Activated CD4-positive, alpha-beta T cell treated with anti-CD3 and anti-CD28 coated beads, Interleukin-2, amount 50 U/mL, for 1 hour (primary cell): ENCODE data around the gene MRPS10.
"Not testable (repeated sequence)": the region's sequence is repeated elsewhere in the genome, so short reads cannot be mapped to it uniquely, and the experiment has no call there.

Experiments used
- DNase-seq: peaks from one replicate; pipeline ENCODE4 v3.0.0-alpha.2; 2020

The MRPS10 gene

GRCh38 chr6:42171813-42172581, 45.7 kb downstream of the MRPS10 start:
- no peak for DNase-seq

- DNase-seq: not testable (repeated sequence)
Observed at GRCh38 chr6:42169780-42170179, 47.9 kb downstream of the MRPS10 start.

GRCh38 chr6:42168650-42169049, 49.0 kb downstream of the MRPS10 start:
- DNase-seq: no peak

DNA sequence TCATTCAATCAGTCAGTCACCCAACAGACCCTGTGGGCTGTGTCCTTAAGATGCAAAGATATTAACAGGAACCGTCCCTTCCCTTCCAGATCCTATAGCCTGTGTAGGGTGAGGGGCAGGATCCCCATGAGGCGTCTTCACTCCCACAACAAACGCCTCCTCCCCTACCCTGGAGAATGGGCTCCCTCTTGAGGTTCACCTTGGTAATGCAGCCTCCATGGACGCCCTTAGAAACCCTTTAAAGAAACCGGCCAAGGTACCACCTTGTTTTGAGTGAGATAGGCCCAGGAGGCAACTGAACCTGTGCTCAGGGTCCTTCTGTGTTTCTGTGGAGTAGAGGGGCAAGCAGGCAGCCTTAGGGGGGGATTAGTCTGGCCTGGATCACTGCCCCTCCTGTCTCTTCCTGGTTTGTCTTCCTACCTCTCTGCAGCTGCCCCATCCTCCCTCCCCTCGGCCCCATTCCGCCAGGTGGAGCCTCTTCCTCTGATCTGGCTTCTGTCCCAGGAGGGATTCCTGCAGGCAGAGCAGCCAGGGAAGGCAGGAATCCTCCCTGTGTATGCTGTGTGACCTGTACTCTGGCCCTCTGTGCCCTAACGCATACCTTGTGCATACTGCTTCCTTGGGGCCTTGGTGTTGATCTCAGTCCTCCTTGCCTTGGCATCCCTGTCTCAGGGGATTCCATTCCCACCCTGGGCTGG, 51.1 kb downstream of the MRPS10 start:
- DNase-seq: peak; percentile 74

GRCh38 chr6:42165016-42165415, 52.6 kb downstream of the MRPS10 start:
- DNase-seq: no peak

DNA sequence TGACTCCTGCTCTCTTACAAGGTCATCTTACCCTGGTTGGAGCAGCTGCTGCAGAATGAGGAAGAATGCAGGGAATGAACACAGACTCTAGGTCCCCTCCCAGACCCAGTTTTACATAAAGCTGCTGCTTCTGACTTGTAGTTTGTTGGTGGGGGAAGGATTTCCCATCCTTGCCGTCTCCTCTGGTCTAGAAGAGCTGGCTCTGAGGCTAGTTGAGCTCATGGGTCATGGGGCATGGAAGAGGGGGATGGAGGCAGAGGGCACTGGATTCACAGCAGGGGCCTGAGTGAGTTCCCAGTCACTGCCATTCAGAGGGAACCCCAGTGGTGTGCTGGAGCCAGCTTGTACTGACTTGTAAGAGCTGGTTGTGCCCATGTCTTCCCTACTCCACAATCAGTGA, 53.7 kb downstream of the MRPS10 start:
- no peak for DNase-seq

DNA sequence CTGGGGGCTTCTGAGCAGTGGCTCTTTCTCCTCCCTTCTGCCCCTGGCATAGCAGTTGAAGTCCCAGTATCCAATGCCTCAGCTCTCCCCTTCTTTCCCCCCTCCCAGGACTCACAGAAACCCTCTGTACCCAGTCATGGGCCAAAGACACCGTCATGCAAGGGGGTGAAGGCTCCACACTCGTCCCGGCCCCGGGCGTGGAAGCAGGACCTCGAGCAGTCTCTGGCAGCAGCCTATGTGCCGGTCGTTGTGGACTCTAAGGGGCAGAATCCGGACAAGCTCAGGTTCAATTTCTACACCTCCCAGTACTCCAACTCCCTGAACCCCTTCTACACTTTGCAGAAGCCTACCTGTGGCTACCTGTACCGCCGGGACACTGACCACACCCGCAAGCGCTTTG, 54.8 kb downstream of the MRPS10 start:
- DNase-seq: no peak

- no peak for DNase-seq
Observed at GRCh38 chr6:42162384-42162783, 55.3 kb downstream of the MRPS10 start.

DNA sequence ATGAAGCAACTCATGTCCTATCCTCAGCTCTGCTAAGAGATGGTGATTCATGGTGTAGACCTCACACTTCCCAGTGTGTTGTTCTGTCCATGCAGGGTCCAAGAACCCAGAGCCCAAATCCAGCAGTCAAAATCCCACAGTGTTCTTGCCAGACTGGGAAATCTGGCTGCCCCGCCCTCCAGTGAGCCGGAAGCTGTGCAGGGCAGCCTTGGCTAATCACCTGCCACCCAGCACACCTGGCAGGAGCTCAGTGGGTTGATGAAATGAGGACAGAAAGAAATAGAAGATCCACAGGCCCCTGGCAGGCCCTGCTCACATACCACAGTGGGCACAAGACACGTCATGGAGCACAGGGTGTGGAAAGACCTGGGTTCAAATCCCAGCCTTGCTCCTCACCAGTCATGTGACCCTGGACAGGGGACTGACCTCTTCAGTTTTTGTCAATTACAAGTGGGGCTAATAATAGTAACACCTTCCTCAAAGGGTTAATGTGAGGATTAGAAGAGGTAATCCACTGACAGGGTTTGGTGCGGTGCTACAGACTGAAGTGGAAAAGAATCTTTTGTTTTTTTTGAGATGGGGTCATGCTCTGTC, 58.1 kb downstream of the MRPS10 start:
- DNase-seq: no peak

DNA sequence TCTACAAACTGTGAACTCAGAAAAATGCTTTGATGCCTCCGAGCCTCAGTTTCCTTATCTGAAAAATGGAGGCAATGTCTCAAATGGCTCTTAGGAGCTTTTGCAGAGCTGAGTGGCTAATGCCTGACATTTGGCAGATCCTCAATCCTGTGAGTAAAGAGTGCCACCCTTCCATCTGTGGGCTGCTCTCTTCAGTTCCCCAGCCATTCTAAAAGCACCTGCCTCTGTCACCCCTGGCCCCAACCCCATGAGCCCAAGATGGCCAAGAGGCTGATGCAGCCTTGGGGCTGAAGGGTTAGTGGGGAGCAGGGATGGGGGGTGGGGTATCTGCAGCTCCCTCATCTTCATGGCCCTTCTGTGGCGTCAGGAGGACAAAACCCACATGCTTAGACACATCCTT, 59.0 kb downstream of the MRPS10 start:
- no peak for DNase-seq

GRCh38 chr6:42158011-42158410, 59.6 kb downstream of the MRPS10 start:
- DNase-seq: no peak
